Liver (tissue), 9 donors: ENCODE results near the gene SCARB1. TPM values are rescaled to one million over a fixed set of nuclear protein-coding genes. Genes with fewer than 3 reads are reported as not detected.

Experiments
- DNase-seq: peaks from one replicate; pipeline ENCODE4 v3.0.0-alpha.2; 2017; ENCODE audit warnings: low spot score
- H3K27ac ChIP-seq, 2 donors: one replicate each; pipeline ENCODE4 v1.7.0; 2013; ENCODE audit warnings: inconsistent platforms in 2 of 2, low read length in 2 of 2, control low read depth in 1 of 2, low read depth in 1 of 2, mild to moderate bottlenecking in 1 of 2
- H3K27me3 ChIP-seq, 4 donors: one replicate each; pipeline versions ENCODE4 v1.6.1 to v1.7.0; 2013; ENCODE audit warnings: low read length in 3 of 4, inconsistent platforms in 1 of 4, mild to moderate bottlenecking in 1 of 4, moderate library complexity in 1 of 4; ENCODE audit not compliant: control insufficient read depth in 4 of 4, insufficient read depth in 4 of 4
- H3K36me3 ChIP-seq, 4 donors: one replicate each; pipeline versions ENCODE4 v1.6.1 to v1.7.0; 2013; ENCODE audit warnings: low read length in 3 of 4, mild to moderate bottlenecking in 3 of 4, low read depth in 1 of 4, moderate library complexity in 1 of 4; ENCODE audit not compliant: control insufficient read depth in 4 of 4, insufficient read depth in 3 of 4
- H3K4me1 ChIP-seq, 4 donors: one replicate each; pipeline versions ENCODE4 v1.6.1 to v1.7.0; 2013; ENCODE audit warnings: low read length in 3 of 4, mild to moderate bottlenecking in 3 of 4, moderate library complexity in 1 of 4; ENCODE audit not compliant: control insufficient read depth in 4 of 4, insufficient read depth in 4 of 4
- H3K4me3 ChIP-seq, 3 donors: one replicate each; pipeline versions ENCODE4 v1.6.1 to v1.7.0; 2013; ENCODE audit warnings: low read length in 3 of 3, control low read depth in 1 of 3, low read depth in 1 of 3, mild to moderate bottlenecking in 1 of 3
- H3K9ac ChIP-seq, 2 donors: one replicate each; pipeline ENCODE4 v1.7.0; 2013; ENCODE audit warnings: low read length in 2 of 2, mild to moderate bottlenecking in 2 of 2, moderate library complexity in 2 of 2, control low read depth in 1 of 2, low read depth in 1 of 2
- H3K9me3 ChIP-seq, 4 donors: one replicate each; pipeline versions ENCODE4 v1.6.1 to v1.7.0; 2013; ENCODE audit warnings: low read length in 3 of 4; ENCODE audit not compliant: control insufficient read depth in 4 of 4
- ATF3 ChIP-seq: IDR thresholded peaks from 2 replicates; pipeline ENCODE4 v1.6.1; 2016; ENCODE audit warnings: antibody characterized with exemption
- FOXA1 ChIP-seq: IDR thresholded peaks from 2 replicates; pipeline ENCODE4 v1.6.1; 2016; ENCODE audit warnings: antibody characterized with exemption
- FOXA2 ChIP-seq: IDR thresholded peaks from 2 replicates; pipeline ENCODE4 v1.6.1; 2016; ENCODE audit warnings: antibody characterized with exemption
- GABPA ChIP-seq, 2 donors: IDR thresholded peaks in 1 of 2; conservative IDR thresholded peaks in 1 of 2; 2 replicates each; pipeline ENCODE4 v1.6.1; 2016; ENCODE audit warnings: antibody characterized with exemption in 2 of 2, mild to moderate bottlenecking in 1 of 2, moderate library complexity in 1 of 2
- HNF4G ChIP-seq: IDR thresholded peaks from 2 replicates; pipeline ENCODE4 v1.6.1; 2016; ENCODE audit warnings: antibody characterized with exemption
- JUND ChIP-seq, 2 donors: IDR thresholded peaks; 2 replicates each; pipeline ENCODE4 v1.6.1; 2016; ENCODE audit warnings: antibody characterized with exemption in 2 of 2
- MAX ChIP-seq: IDR thresholded peaks from 2 replicates; pipeline ENCODE4 v1.6.1; 2016; ENCODE audit warnings: antibody characterized with exemption
- RAD21 ChIP-seq, 2 donors: IDR thresholded peaks; 2 replicates each; pipeline ENCODE4 v1.6.1; 2016; ENCODE audit warnings: antibody characterized with exemption in 2 of 2, mild to moderate bottlenecking in 2 of 2
- RXRA ChIP-seq, 2 donors: IDR thresholded peaks; 2 replicates each; pipeline ENCODE4 v1.6.1; 2017 to 2018; ENCODE audit warnings: antibody characterized with exemption in 2 of 2, mild to moderate bottlenecking in 1 of 2
- SP1 ChIP-seq: IDR thresholded peaks from 2 replicates; pipeline ENCODE4 v1.6.1; 2018; ENCODE audit warnings: antibody characterized with exemption, mild to moderate bottlenecking
- TAF1 ChIP-seq: conservative IDR thresholded peaks from 2 replicates; pipeline ENCODE4 v1.6.1; 2016; ENCODE audit warnings: antibody characterized with exemption, mild to moderate bottlenecking
- YY1 ChIP-seq: IDR thresholded peaks from 2 replicates; pipeline ENCODE4 v1.6.1; 2016; ENCODE audit warnings: antibody characterized with exemption, mild to moderate bottlenecking
- ZBTB33 ChIP-seq: IDR thresholded peaks from 2 replicates; pipeline ENCODE4 v1.6.1; 2016; ENCODE audit warnings: antibody characterized with exemption
- WGBS: extraction: QIAGEN DNeasy Blood & Tissue Kit; methylation state at CpG from one replicate; pipeline ENCODE4 v1.1.7; 2013; 5-methylcytosine and 5-hydroxymethylcytosine counted together
- polyA plus RNA-seq, 2 donors: library from polyadenylated mRNA; stranded (reverse) in 1 of 2; unstranded in 1 of 2; fragments of 200-250 nt in 1 of 2; fragments of >200 nt in 1 of 2; fragmentation: Nextera tagmentation in 1 of 2; extraction: Ambion mirVana in 1 of 2; gene quantifications; one replicate each; pipeline versions ENCODE4 v1.2.1 to v1.2.3, GENCODE V29; 2013 to 2015
- total RNA-seq, 2 donors: library from RNA; depleted of rRNA; stranded (reverse); fragments of >200 nt; gene quantifications; one replicate each; pipeline ENCODE4 v1.2.3, GENCODE V29; 2014
- TF ChIP-seq, protein P1 (sequence below): fragments of 150-350 bp; IDR thresholded peaks from 2 replicates; pipeline ENCODE4 v1.5.1; 2017; ENCODE audit warnings: improper control_type of control experiment, low read depth, low read length; ENCODE audit not compliant: missing input control
- TF ChIP-seq, protein P2 (sequence below): IDR thresholded peaks from 2 replicates; pipeline ENCODE4 v1.6.1; 2016; ENCODE audit warnings: antibody characterized with exemption, mild to moderate bottlenecking
- donor health status: healthy.
- donor health status: healthy.
- donor health status: healthy.
- donor health status: healthy.
- donor health status: healthy.

The SCARB1 gene
- total and polyA plus RNA-seq, 4 donors, result 85.3 to 289 (median 141) TPM

GRCh38 chr12:124736115-124737039 is 127.3 kb downstream of the SCARB1 start:
- TF ChIP-seq TAF1 (no peak), YY1 (no peak), JUND (IDR thresholded peaks at IDR 0.05) (no peak), MAX (no peak), FOXA2 (no peak), ATF3 (no peak), RAD21 (IDR thresholded peaks at IDR 0.05) (no peak), SP1 (no peak), FOXA1 (no peak), RXRA (IDR thresholded peaks at IDR 0.05) (no peak), GABPA (IDR thresholded peaks at IDR 0.05 in 1 of 2, conservative IDR thresholded peaks at IDR 0.05 in 1 of 2) (no peak), HNF4G (no peak), ZBTB33 (no peak)
- TF ChIP-seq, protein P1, sequence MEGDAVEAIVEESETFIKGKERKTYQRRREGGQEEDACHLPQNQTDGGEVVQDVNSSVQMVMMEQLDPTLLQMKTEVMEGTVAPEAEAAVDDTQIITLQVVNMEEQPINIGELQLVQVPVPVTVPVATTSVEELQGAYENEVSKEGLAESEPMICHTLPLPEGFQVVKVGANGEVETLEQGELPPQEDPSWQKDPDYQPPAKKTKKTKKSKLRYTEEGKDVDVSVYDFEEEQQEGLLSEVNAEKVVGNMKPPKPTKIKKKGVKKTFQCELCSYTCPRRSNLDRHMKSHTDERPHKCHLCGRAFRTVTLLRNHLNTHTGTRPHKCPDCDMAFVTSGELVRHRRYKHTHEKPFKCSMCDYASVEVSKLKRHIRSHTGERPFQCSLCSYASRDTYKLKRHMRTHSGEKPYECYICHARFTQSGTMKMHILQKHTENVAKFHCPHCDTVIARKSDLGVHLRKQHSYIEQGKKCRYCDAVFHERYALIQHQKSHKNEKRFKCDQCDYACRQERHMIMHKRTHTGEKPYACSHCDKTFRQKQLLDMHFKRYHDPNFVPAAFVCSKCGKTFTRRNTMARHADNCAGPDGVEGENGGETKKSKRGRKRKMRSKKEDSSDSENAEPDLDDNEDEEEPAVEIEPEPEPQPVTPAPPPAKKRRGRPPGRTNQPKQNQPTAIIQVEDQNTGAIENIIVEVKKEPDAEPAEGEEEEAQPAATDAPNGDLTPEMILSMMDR, result no peak
- TF ChIP-seq, protein P2, sequence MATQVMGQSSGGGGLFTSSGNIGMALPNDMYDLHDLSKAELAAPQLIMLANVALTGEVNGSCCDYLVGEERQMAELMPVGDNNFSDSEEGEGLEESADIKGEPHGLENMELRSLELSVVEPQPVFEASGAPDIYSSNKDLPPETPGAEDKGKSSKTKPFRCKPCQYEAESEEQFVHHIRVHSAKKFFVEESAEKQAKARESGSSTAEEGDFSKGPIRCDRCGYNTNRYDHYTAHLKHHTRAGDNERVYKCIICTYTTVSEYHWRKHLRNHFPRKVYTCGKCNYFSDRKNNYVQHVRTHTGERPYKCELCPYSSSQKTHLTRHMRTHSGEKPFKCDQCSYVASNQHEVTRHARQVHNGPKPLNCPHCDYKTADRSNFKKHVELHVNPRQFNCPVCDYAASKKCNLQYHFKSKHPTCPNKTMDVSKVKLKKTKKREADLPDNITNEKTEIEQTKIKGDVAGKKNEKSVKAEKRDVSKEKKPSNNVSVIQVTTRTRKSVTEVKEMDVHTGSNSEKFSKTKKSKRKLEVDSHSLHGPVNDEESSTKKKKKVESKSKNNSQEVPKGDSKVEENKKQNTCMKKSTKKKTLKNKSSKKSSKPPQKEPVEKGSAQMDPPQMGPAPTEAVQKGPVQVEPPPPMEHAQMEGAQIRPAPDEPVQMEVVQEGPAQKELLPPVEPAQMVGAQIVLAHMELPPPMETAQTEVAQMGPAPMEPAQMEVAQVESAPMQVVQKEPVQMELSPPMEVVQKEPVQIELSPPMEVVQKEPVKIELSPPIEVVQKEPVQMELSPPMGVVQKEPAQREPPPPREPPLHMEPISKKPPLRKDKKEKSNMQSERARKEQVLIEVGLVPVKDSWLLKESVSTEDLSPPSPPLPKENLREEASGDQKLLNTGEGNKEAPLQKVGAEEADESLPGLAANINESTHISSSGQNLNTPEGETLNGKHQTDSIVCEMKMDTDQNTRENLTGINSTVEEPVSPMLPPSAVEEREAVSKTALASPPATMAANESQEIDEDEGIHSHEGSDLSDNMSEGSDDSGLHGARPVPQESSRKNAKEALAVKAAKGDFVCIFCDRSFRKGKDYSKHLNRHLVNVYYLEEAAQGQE, result no peak
- H3K36me3 ChIP-seq, result no peaks in the 10 kb centered on the region
- H3K27me3 ChIP-seq, result no peaks in the 10 kb centered on the region
- H3K27ac ChIP-seq, result no peak overlapping the region
- WGBS, result 89% methylated on average over 27 of the region's 27 CpGs
- H3K4me1 ChIP-seq, result peaks cover 6 to 18% (median 13%) of the 10 kb centered on the region in 4 donors
- H3K4me3 ChIP-seq, result no peak overlapping the region
- no peak overlapping the region for H3K9ac ChIP-seq
- DNase-seq, result no peak
- H3K9me3 ChIP-seq, result no peaks in the 10 kb centered on the region
